NCI-H82 (cell line): ENCODE results near the gene SNX33.
"Not testable (repeated sequence)": the region's sequence is repeated elsewhere in the genome, so short reads cannot be mapped to it uniquely, and the experiment has no call there.

Experiments
- DNase-seq: peaks from one replicate; lab custom pipeline; 2025; lab: John Stamatoyannopoulos, UW

Gene SNX33

GRCh38 chr15:75699961-75700874, 52.5 kb downstream of the SNX33 start:
- DNase-seq, result peak; percentile 98

- not testable (repeated sequence) for DNase-seq
Measured at GRCh38 chr15:75701071-75702003, 53.6 kb downstream of the SNX33 start.

DNA sequence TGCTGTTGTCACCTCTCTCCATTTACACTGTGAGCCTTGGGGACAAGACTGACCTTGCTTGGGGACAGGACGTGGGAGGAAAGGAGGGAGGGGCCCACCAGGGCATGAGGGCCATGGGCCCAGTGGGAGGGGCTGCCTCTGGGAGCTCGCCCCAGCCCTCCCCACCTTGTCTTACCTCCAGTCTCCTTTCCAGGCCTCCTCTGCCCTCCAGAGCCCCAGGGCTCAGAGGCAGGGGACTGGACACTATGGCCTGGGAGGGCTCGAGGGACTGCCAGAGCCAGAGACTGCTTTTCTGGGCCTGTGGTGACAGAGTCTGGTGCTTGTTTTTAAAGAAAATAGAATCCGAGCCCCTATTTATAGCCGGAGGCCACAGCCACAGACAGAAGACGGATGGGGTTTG, 54.7 kb downstream of the SNX33 start:
- DNase-seq, result no peak

GRCh38 chr15:75703440-75704262, 55.9 kb downstream of the SNX33 start:
- not testable (repeated sequence) for DNase-seq

- DNase-seq, result no peak
Measured at GRCh38 chr15:75704263-75704615, 56.5 kb downstream of the SNX33 start.

DNA sequence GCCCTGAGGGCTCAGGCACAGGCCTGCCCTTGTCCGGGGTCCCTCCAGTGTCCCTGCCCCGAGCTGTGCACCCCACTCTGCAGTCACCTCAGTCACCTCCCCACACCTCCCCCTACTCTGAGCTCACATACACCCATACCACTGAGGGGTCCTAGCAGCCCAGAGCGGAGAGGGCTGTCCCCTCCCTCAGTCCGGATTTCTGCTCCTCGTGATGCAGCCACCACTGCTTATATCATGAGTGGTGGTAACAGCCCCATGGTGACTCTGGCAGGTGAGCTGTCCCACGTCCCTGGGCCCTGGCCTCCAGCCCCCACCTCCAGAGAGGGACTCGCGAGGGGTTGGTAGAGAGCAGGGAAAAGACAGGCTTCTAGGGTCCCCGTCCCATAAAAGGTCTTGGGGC, 56.9 kb downstream of the SNX33 start:
- no peak for DNase-seq

DNA sequence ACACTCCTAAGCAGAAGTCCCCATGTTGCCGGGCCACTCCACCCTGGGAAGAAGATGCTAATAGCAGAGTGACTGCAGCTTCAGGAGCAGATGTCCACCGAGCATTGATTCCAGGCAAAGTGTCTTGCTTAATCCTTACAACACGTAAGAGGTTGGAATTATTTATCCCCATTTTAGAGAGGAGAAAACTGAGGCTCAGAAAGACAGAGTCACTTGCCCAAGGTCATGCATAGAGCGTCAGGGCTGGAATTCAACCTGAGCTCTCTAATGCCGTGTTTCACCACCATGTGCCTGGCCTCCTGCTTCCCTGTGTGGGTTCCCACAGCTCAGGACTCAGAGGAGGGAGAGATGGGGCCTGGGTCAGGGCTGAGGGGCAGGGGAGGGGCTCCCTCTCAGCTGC, 57.7 kb downstream of the SNX33 start:
- DNase-seq, result not testable (repeated sequence)

- no peak for DNase-seq
Measured at GRCh38 chr15:75705854-75706681, 58.4 kb downstream of the SNX33 start.

- DNase-seq, result peak; percentile 15
Measured at GRCh38 chr15:75706682-75706954, 58.9 kb downstream of the SNX33 start.

- DNase-seq, result not testable (repeated sequence)
Measured at GRCh38 chr15:75709458-75709857, 61.7 kb downstream of the SNX33 start.

GRCh38 chr15:75710874-75711273, 63.2 kb downstream of the SNX33 start:
- not testable (repeated sequence) for DNase-seq

GRCh38 chr15:75711495-75711894, 63.8 kb downstream of the SNX33 start:
- DNase-seq, result not testable (repeated sequence)
